Measurements from ENCODE around the gene CFD.
"Not testable (repeated sequence)": the region's sequence is repeated elsewhere in the genome, so short reads cannot be mapped to it uniquely, and the experiment has no call there.

CFD gene

GRCh38 chr19:813219-814151 is 46.0 kb upstream of the CFD start:
- FAIRE-seq (no peak), DNase-seq (ENCODE audit: insufficient read length, low spot score) (no peak)
- TF ChIP-seq CTCF (IDR thresholded peaks at IDR 0.05; ENCODE audit: insufficient read depth, missing control alignments) = no peak

- DNase-seq (ENCODE audit: insufficient read length, low spot score) (peak; percentile 29), FAIRE-seq (no peak)
- TF ChIP-seq CTCF (IDR thresholded peaks at IDR 0.05; ENCODE audit: insufficient read depth, missing control alignments) = no peak
Observed at GRCh38 chr19:814152-815078, 45.0 kb upstream of the CFD start.

GRCh38 chr19:815079-815774 is 44.2 kb upstream of the CFD start:
- FAIRE-seq (no peak), DNase-seq (ENCODE audit: insufficient read length, low spot score) (no peak)
- no peak for TF ChIP-seq CTCF (IDR thresholded peaks at IDR 0.05; ENCODE audit: insufficient read depth, missing control alignments)

GRCh38 chr19:815775-816499 is 43.5 kb upstream of the CFD start:
- DNase-seq (ENCODE audit: insufficient read length, low spot score) = no peak
- TF ChIP-seq CTCF (IDR thresholded peaks at IDR 0.05; ENCODE audit: insufficient read depth, missing control alignments) = no peak
- FAIRE-seq = no peak

GRCh38 chr19:816500-816857 is 43.0 kb upstream of the CFD start:
- DNase-seq (ENCODE audit: insufficient read length, low spot score) = no peak
- no peak for TF ChIP-seq CTCF (IDR thresholded peaks at IDR 0.05; ENCODE audit: insufficient read depth, missing control alignments)
- FAIRE-seq = no peak

- FAIRE-seq; DNase-seq (ENCODE audit: insufficient read length, low spot score): not testable (repeated sequence)
Observed at GRCh38 chr19:820212-820611, 39.3 kb upstream of the CFD start.

All from D721Med (cell line).